GM19099 (cell line): ENCODE results near the gene CD151.

Experiments
- POLR2A ChIP-seq: IDR thresholded peaks from 3 replicates; pipeline ENCODE4 v1.6.1; 2011; ENCODE audit warnings: low read depth; ENCODE audit not compliant: insufficient read length; ENCODE audit errors: extremely low read depth

Gene CD151

DNA sequence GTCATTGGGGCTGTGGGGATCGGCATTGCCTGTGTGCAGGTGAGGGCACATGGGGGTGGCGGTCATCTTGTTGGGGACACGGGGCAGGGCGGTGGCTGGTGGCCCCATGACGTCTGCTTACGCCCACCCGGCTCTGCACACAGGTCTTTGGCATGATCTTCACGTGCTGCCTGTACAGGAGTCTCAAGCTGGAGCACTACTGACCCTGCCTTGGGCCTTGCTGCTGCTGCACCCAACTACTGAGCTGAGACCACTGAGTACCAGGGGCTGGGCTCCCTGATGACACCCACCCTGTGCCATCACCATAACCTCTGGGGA is 5.2 kb downstream of the CD151 start:
- no peak for TF ChIP-seq POLR2A

DNA sequence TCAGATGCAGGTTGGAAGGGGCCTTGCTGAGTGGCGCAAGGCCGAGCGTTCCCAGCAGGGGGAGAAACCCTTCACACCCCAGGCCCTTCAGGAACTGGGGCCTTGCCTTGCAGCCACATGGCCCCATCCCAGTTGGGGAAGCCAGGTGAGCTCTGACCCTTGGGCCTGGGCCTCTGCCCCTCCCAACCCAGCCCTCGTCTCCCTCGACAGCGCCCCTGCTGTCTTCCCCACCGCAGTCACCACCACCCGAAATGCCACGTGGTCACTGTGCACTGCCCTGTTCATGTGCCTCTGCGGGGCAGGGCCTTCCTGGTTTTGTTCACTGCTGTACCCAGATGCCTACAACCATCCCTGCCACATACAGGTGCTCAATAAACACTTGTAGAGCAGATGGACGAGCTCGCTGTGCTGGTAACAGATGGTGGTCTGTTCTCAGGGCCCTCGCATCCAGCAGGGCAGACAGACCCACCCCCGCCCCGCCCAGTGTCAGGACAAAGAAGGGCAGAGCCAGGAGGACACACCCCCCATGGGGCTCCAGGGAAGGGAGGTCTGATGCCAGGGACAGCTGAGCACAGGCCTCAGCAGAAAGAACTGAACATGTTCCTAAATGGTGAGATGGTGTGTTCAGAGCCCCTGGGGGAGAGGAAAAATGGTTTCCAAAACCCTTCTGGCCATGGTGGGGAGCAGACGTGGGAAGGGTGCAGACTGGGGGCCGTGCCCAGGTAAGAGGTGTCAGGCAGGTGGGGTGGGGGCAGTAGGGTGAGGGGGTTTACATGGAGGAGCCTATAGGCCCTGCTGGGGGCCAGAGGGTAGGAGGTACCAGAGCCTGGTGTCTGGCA is 5.9 kb downstream of the CD151 start:
- TF ChIP-seq POLR2A, result no peak

DNA sequence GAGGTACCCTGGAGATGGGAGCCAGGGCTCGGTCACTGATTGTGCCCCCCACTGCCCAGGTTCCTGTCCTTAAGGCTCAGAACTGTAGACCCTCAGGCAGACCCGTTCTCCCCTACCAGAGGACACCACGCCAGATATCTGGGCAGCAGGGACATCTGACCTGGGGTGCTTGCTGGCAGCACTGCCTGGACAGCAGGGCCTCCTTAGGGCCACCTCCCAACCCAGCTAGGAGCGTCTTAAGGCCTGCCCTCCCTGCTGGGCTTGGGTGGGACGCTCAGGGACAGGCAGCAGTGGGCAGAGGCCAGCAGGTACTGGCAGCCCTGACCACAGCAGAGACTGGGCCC is 6.5 kb downstream of the CD151 start:
- TF ChIP-seq POLR2A, result no peak

DNA sequence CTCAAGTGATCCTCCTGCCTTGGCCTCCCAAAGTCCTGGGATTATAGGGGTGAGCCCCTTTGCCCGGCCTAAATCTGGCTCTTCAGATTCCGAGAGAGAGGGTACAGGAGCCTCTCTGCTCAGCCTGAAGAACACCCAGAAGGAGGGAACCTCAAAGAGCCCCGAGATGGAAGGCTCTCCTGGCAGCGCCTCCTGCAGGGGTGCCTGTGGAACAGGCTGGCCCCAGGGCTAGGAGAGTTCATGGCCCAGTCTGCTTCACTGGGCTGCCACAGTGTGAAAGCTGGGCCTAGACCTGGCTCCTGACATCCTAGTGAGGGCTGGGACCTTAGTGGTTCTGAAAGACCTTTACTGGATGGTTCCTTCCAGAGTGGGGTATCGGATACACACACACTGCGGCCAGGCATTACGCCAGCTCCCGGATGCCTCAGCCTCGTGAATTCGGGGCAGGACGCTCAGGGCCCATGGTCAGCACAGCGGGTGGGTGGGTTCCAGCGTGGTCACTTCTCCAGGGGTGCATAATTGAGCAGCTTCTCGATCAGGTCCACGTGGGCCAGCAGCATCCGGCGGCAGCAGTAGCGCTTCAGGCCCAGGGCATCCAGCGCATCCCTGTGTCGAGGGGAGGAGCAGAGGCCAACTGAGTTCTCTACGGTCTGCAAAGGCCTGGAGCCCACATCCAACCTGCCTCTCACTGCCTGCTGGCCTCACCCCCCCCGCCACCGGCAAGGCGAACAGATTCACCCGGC is 7.3 kb downstream of the CD151 start:
- no peak for TF ChIP-seq POLR2A

DNA sequence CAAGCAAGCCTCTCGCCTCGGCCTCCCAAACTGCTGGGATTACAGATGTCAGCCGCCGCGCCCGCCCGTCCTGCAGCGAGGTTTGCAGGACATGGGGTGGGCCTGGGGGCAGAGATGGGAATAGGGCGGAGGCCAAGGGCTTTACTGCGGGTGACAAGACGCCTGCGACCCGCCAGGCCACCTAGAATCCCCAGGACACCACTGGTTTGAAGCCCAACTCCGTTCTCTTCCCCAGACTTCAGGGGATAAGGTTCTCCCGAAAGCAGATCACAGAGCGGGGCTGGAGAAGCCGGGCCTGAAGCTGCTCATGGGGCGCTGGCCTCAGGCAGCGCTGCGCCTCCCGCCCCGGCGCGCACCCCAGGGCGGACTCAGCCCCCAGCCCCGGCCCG is 9.2 kb downstream of the CD151 start:
- TF ChIP-seq POLR2A, result no peak

DNA sequence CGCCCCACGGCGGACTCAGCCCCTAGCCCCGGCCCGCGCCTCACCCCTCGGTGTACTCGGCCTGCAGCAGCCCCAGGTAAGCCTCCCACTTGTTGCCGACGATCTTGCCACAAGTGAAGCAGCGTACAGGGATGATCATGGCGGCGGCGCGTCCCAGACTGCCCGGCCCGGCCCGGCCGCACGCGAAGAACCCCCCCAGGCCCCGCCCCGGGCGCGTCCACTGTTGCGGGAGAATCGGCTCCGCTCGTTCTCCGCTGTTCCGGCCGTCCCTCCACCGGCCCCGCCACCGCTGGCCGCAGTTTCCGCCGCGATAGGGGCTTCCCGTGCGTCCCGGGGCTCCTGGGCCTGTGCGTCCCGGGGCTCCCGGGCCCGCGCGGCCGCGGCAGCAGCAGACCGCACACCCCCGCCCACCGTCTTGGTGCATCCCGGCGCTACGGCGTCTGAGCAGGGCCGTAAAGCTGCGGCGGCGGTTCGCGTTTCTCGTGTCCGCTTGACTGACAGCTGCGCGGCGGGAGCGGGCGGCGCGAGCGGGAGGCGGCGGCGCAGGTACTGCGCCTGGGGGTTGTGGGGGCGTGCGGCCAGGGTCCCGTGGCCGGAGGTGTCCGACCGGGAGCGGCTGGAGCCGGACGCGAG is 9.7 kb downstream of the CD151 start, which contains the start of the genes POLR2L and TSPAN4:
POLR2L (minus strand) TSS at position 160 of the 633 bp plus-strand sequence; CDS start at position 139, 21 bp downstream.
TSPAN4 (plus strand) TSS at position 483 of the 633 bp plus-strand sequence. CDS start 7,453 bp downstream, outside the sequence.
- TF ChIP-seq POLR2A, result peak; percentile 99

DNA sequence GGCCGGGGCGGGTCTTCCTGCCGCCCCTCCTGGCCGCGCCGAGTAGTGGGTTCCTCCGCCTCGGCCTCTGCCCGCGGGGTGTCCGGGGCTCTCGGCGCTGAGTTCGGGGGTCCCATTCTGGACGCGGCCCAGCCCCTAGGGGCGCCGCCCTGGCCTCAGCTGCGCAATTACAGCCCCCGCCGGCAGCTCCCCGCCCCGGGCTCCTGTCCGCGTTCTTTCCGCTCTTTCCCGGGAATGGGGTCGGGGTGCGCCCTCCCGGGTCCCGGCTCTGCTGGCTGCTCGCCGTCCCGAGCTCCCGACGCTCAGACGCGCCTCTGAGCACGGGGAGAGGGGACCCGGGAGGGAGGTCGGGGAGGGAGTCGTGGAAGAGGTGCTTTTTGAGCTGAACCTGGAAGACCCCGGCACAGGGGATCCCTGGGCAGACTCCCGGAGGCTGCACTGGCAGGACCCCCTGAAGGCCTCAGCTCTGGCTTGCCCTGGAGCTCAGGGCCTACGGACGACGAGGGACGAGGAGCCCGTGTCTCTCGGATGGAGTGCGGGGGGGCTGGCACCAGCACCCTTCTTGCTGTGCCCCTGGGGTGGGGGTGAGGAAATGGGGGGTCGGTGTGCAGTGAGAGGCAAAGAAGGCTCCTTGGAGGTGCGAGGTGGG is 10.5 kb downstream of the CD151 start:
- TF ChIP-seq POLR2A, result no peak

DNA sequence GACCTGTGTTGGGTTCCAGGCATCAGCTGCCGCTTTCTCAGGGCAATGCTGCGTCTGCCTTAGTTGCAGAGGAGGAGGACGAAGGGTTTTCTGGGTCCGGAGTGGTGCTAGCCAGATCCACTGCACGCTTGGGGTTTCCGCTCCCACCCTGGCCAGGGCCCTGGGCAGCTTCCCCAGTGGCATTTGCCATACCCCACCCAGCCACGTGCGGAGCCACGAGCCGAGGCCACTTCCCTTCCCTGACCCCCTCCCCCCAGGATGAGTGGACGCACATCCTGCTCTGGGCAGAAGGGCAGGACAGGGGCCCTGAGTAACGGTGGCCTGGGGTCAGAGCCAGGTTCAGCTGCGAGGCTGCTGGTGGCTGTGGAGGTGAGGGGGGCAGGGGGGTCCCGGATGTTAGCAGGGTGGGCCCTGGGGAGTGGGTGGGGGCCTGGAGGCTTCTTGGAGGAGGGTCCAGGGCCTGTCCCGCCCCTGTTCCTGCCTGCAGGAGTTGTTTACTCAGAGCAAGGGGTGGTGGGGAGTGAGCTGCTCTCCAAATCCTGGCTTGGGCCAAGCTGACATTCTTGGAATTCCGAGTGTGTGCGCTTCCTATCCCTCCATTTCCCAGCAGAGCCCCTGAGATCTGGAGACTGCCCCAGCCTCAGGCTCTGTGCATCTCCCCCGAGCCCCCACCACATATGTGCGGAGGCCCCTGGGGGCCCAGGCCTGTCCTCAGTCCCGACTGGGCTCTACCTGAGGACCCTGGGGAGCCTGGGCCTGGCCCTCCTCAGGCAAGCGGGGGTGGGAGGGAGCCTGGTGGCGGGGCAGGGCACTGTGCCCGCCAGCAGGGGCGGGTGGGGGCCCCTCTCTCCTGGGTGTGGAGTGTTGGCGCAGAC is 11.3 kb downstream of the CD151 start:
- no peak for TF ChIP-seq POLR2A

DNA sequence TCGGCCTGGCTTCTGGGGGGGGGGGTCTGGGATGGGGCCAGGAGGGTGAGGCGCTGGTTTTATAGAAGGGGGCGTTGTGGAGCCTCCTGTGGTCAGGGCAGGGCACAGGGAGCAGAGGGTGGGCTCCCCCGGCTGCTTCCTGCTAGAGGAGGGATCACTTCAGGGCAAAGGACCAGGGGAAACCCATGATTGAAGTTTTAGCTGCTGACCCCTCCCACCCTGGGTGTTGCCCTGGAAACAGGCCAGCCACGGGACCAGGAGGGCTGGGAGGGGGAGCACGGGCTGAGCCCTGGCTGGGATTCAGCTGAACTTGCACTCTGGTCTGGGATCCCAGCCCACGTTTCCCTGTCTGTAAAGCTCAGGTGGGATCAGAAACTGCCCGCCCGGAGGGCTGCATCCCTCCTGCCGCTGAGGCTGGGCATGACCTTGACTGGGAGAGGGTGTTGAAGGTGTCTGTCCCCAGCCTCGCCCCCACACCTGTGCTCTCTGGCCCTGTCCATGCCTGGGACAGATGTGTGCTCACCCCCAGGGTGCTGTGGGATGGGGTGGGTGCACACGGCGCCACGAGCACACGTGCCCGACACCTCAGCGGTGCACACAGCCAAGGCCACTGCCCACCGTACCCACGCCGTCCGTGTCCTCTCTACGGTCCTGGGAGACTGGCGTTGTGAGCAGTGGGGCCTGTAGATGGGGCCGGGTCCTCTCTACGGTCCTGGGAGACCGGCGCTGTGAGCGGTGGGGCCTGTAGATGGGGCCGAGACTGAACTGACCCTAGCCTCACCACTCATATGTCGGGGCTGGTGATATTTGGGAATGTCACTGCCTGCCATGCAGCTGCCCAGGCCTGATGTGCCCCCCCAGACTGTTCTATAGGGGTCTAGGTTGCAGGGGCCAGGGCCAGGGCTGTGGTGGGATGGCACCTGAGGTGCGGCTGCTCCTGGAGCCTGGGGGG is 12.2 kb downstream of the CD151 start:
- TF ChIP-seq POLR2A, result no peak

DNA sequence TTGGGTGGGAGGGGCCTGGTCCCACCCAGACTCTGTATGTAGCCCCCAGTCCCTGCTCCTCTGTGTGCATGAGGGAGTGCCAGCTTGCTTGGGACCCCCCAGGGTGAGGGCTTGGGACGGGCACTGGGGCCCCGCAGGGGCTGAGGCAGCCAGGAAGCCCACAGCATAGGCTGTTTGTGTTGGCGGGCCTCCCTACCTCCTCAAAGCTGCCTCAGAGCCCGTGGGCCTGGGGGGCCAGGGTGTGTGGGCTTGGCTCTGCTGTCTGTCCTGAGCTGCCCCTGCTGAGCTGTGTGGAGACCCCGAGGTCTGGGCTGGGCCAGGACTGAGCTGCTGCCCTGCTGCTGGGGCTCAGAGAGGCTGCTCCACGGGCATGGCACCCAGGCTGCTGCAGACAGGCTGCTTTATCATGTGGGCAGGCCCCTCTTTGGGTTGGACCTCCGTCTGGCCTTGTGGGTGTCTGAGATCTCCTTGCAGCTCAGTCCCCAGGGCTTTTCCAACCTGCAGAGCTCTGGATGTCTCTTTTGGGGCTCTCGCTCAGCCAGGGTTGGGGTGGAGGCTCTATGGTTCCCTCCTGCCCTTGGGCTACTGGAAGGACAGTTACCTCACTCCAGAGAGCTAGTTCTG is 13.2 kb downstream of the CD151 start:
- TF ChIP-seq POLR2A, result no peak

DNA sequence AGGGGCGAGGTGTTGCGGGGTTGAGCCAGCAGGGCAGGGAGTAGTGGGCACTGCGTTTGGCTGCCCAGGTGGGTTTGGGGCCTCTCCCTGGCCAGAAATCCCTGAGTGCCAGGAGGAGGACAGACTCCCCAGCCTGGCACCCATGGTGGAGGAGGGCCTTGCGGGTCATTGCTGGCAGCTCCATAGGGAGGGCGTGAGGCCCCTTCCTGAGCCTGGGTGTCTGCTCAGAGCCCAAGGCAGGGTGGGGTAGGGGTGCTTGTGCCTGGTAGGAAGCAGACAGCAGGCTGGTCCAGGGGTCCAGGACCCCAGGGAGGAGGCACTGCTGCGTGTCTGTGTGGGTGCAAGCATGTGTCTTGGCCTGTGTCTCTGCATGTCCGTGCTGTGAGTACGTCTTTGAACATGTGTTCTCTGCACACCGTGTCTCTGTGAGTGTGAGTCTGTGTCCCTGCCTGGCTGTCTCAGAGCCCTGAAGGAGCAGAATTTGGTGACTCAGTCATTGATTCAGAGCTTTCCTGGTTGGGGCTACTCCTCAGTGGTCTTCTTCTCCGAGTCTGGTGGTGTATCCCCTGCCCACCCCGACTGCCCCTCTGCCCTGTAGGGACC is 13.8 kb downstream of the CD151 start:
- TF ChIP-seq POLR2A, result no peak

DNA sequence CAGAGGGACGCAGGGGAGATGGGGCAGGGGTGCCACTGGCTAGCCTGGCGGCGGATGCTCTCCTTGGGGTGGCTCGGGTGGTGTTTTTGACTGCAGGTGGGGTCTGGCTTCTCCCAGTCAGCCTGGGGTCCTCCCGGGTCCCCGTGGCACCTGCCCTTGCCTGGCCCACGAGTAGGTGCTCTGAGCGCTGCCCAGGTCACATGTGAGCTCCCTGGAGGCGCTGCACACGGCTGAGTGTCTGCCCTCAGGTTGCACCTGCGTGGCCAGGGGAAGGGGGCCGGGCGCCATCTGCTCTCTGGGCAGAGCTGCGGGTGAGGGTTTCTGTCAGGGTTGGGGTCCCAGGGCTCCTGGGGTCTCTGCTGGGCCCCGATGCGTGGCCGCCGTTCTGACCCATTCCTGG is 15.1 kb downstream of the CD151 start:
- TF ChIP-seq POLR2A, result no peak
